Measurements from ENCODE around the gene CD33.

- TF ChIP-seq CTCF (conservative IDR thresholded peaks at IDR 0.05) (no peak), ZFX (IDR thresholded peaks at IDR 0.05) (no peak)
Measured at GRCh38 chr19:51227326-51227725, 2.4 kb downstream of the CD33 start.

All from C4-2B (cell line).